Liver (tissue), 9 donors: ENCODE measurements around the gene RRAS2. TPM values are rescaled to one million over a fixed set of nuclear protein-coding genes. Genes with fewer than 3 reads are reported as not detected.

ENCODE experiments used
- DNase-seq: peaks from one replicate; pipeline ENCODE4 v3.0.0-alpha.2; 2017; ENCODE audit warnings: low spot score
- H3K27ac ChIP-seq, 2 donors: one replicate each; pipeline ENCODE4 v1.7.0; 2013; ENCODE audit warnings: inconsistent platforms in 2 of 2, low read length in 2 of 2, control low read depth in 1 of 2, low read depth in 1 of 2, mild to moderate bottlenecking in 1 of 2
- H3K27me3 ChIP-seq, 4 donors: one replicate each; pipeline versions ENCODE4 v1.6.1 to v1.7.0; 2013; ENCODE audit warnings: low read length in 3 of 4, inconsistent platforms in 1 of 4, mild to moderate bottlenecking in 1 of 4, moderate library complexity in 1 of 4; ENCODE audit not compliant: control insufficient read depth in 4 of 4, insufficient read depth in 4 of 4
- H3K36me3 ChIP-seq, 4 donors: one replicate each; pipeline versions ENCODE4 v1.6.1 to v1.7.0; 2013; ENCODE audit warnings: low read length in 3 of 4, mild to moderate bottlenecking in 3 of 4, low read depth in 1 of 4, moderate library complexity in 1 of 4; ENCODE audit not compliant: control insufficient read depth in 4 of 4, insufficient read depth in 3 of 4
- H3K4me1 ChIP-seq, 4 donors: one replicate each; pipeline versions ENCODE4 v1.6.1 to v1.7.0; 2013; ENCODE audit warnings: low read length in 3 of 4, mild to moderate bottlenecking in 3 of 4, moderate library complexity in 1 of 4; ENCODE audit not compliant: control insufficient read depth in 4 of 4, insufficient read depth in 4 of 4
- H3K4me3 ChIP-seq, 3 donors: one replicate each; pipeline versions ENCODE4 v1.6.1 to v1.7.0; 2013; ENCODE audit warnings: low read length in 3 of 3, control low read depth in 1 of 3, low read depth in 1 of 3, mild to moderate bottlenecking in 1 of 3
- H3K9ac ChIP-seq, 2 donors: one replicate each; pipeline ENCODE4 v1.7.0; 2013; ENCODE audit warnings: low read length in 2 of 2, mild to moderate bottlenecking in 2 of 2, moderate library complexity in 2 of 2, control low read depth in 1 of 2, low read depth in 1 of 2
- H3K9me3 ChIP-seq, 4 donors: one replicate each; pipeline versions ENCODE4 v1.6.1 to v1.7.0; 2013; ENCODE audit warnings: low read length in 3 of 4; ENCODE audit not compliant: control insufficient read depth in 4 of 4
- EGR1 ChIP-seq, 2 donors: IDR thresholded peaks; 2 replicates each; pipeline ENCODE4 v1.6.1; 2016 to 2018; ENCODE audit warnings: antibody characterized with exemption in 2 of 2, low read depth in 2 of 2
- FOXA1 ChIP-seq: IDR thresholded peaks from 2 replicates; pipeline ENCODE4 v1.6.1; 2016; ENCODE audit warnings: antibody characterized with exemption
- FOXA2 ChIP-seq: IDR thresholded peaks from 2 replicates; pipeline ENCODE4 v1.6.1; 2016; ENCODE audit warnings: antibody characterized with exemption
- GABPA ChIP-seq, 2 donors: IDR thresholded peaks in 1 of 2; conservative IDR thresholded peaks in 1 of 2; 2 replicates each; pipeline ENCODE4 v1.6.1; 2016; ENCODE audit warnings: antibody characterized with exemption in 2 of 2, mild to moderate bottlenecking in 1 of 2, moderate library complexity in 1 of 2
- HNF4A ChIP-seq, 2 donors: conservative IDR thresholded peaks; 2 replicates each; pipeline ENCODE4 v1.6.1; 2016; ENCODE audit warnings: antibody characterized with exemption in 2 of 2, mild to moderate bottlenecking in 2 of 2
- HNF4G ChIP-seq: IDR thresholded peaks from 2 replicates; pipeline ENCODE4 v1.6.1; 2016; ENCODE audit warnings: antibody characterized with exemption
- JUND ChIP-seq, 2 donors: IDR thresholded peaks; 2 replicates each; pipeline ENCODE4 v1.6.1; 2016; ENCODE audit warnings: antibody characterized with exemption in 2 of 2
- NR2F2 ChIP-seq: IDR thresholded peaks from 2 replicates; pipeline ENCODE4 v1.6.1; 2016; ENCODE audit warnings: antibody characterized with exemption
- RAD21 ChIP-seq, 2 donors: IDR thresholded peaks; 2 replicates each; pipeline ENCODE4 v1.6.1; 2016; ENCODE audit warnings: antibody characterized with exemption in 2 of 2, mild to moderate bottlenecking in 2 of 2
- RXRA ChIP-seq, 2 donors: IDR thresholded peaks; 2 replicates each; pipeline ENCODE4 v1.6.1; 2017 to 2018; ENCODE audit warnings: antibody characterized with exemption in 2 of 2, mild to moderate bottlenecking in 1 of 2
- SP1 ChIP-seq: IDR thresholded peaks from 2 replicates; pipeline ENCODE4 v1.6.1; 2018; ENCODE audit warnings: antibody characterized with exemption, mild to moderate bottlenecking
- TAF1 ChIP-seq: conservative IDR thresholded peaks from 2 replicates; pipeline ENCODE4 v1.6.1; 2016; ENCODE audit warnings: antibody characterized with exemption, mild to moderate bottlenecking
- YY1 ChIP-seq: IDR thresholded peaks from 2 replicates; pipeline ENCODE4 v1.6.1; 2016; ENCODE audit warnings: antibody characterized with exemption, mild to moderate bottlenecking
- WGBS: extraction: QIAGEN DNeasy Blood & Tissue Kit; methylation state at CpG from one replicate; pipeline ENCODE4 v1.1.7; 2013; 5-methylcytosine and 5-hydroxymethylcytosine counted together
- polyA plus RNA-seq, 2 donors: library from polyadenylated mRNA; stranded (reverse) in 1 of 2; unstranded in 1 of 2; fragments of 200-250 nt in 1 of 2; fragments of >200 nt in 1 of 2; fragmentation: Nextera tagmentation in 1 of 2; extraction: Ambion mirVana in 1 of 2; gene quantifications; one replicate each; pipeline versions ENCODE4 v1.2.1 to v1.2.3, GENCODE V29; 2013 to 2015
- total RNA-seq, 2 donors: library from RNA; depleted of rRNA; stranded (reverse); fragments of >200 nt; gene quantifications; one replicate each; pipeline ENCODE4 v1.2.3, GENCODE V29; 2014
- TF ChIP-seq, protein P1 (sequence below): IDR thresholded peaks from 2 replicates; pipeline ENCODE4 v1.6.1; 2016; ENCODE audit warnings: antibody characterized with exemption
- TF ChIP-seq, protein P2 (sequence below): IDR thresholded peaks from 2 replicates; pipeline ENCODE4 v1.6.1; 2016; ENCODE audit warnings: antibody characterized with exemption
- TF ChIP-seq, protein P3 (sequence below): IDR thresholded peaks from 2 replicates; pipeline ENCODE4 v1.6.1; 2016; ENCODE audit warnings: antibody characterized with exemption
- TF ChIP-seq, protein P4 (sequence below): fragments of 150-350 bp; IDR thresholded peaks from 2 replicates; pipeline ENCODE4 v1.5.1; 2017; ENCODE audit warnings: improper control_type of control experiment, low read depth, low read length; ENCODE audit not compliant: missing input control
- TF ChIP-seq, protein P5 (sequence below): IDR thresholded peaks from 2 replicates; pipeline ENCODE4 v1.6.1; 2016; ENCODE audit warnings: antibody characterized with exemption, mild to moderate bottlenecking
- donor health status: healthy.
- donor health status: healthy.
- donor health status: healthy.
- donor health status: healthy.
- donor health status: healthy.

RRAS2 gene
- total and polyA plus RNA-seq, 4 donors = 11.2 to 23.8 (median 17.5) TPM

DNA sequence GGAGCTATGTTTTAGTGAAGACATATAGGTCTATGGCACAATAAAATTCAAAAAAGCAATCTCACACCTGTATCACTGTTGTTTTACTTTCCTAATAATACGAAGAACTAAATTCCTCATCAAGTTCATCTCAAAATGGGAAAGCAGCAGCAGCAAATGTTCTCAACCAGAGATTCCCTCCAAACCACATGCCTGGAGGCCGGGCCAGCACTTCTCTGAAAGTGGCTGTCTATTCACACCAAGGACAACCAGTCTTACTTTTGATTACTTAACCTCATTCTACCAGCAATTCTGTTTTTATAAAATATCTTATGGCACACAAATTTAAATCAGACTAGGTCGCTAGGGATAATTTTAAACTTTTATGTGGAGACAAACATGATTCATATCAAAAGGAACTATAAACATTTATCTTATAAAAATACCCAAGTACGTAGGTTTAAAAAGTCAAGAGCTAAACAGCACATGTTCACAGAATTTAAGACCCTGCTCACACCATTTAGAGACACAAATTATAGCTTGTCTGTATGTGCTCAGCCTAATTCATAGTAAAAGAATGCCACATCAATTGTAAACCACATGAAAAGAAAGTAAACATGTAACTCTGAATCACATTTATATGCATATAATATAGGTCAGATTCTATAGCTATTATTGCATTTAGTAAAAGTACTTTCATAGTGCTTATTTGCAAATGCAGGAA lies 46.1 kb downstream of the RRAS2 start:
- DNase-seq = no peak
- Histone ChIP-seq H3K9ac (no peak overlapping the region), H3K4me1 (peaks cover 1 to 23% (median 8%) of the 10 kb centered on the region in 4 donors), H3K9me3 (no peaks in the 10 kb centered on the region), H3K27ac (no peak overlapping the region), H3K4me3 (no peak overlapping the region), H3K36me3 (no peaks in the 10 kb centered on the region), H3K27me3 (no peaks in the 10 kb centered on the region)
- 87% methylated on average over 4 of the region's 4 CpGs for WGBS
- TF ChIP-seq NR2F2 = no peak
- TF ChIP-seq YY1 = no peak
- TF ChIP-seq HNF4G = no peak
- no peak for TF ChIP-seq RAD21 (IDR thresholded peaks at IDR 0.05)
- TF ChIP-seq FOXA1 = no peak
- no peak for TF ChIP-seq TAF1
- TF ChIP-seq, protein P1, sequence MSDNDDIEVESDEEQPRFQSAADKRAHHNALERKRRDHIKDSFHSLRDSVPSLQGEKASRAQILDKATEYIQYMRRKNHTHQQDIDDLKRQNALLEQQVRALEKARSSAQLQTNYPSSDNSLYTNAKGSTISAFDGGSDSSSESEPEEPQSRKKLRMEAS = no peak
- TF ChIP-seq, protein P2, sequence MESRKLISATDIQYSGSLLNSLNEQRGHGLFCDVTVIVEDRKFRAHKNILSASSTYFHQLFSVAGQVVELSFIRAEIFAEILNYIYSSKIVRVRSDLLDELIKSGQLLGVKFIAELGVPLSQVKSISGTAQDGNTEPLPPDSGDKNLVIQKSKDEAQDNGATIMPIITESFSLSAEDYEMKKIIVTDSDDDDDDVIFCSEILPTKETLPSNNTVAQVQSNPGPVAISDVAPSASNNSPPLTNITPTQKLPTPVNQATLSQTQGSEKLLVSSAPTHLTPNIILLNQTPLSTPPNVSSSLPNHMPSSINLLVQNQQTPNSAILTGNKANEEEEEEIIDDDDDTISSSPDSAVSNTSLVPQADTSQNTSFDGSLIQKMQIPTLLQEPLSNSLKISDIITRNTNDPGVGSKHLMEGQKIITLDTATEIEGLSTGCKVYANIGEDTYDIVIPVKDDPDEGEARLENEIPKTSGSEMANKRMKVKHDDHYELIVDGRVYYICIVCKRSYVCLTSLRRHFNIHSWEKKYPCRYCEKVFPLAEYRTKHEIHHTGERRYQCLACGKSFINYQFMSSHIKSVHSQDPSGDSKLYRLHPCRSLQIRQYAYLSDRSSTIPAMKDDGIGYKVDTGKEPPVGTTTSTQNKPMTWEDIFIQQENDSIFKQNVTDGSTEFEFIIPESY = no peak
- no peak for TF ChIP-seq HNF4A (conservative IDR thresholded peaks at IDR 0.05)
- TF ChIP-seq, protein P3, sequence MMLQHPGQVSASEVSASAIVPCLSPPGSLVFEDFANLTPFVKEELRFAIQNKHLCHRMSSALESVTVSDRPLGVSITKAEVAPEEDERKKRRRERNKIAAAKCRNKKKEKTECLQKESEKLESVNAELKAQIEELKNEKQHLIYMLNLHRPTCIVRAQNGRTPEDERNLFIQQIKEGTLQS = no peak
- no peak for TF ChIP-seq GABPA (IDR thresholded peaks at IDR 0.05 in 1 of 2, conservative IDR thresholded peaks at IDR 0.05 in 1 of 2)
- no peak for TF ChIP-seq FOXA2

DNA sequence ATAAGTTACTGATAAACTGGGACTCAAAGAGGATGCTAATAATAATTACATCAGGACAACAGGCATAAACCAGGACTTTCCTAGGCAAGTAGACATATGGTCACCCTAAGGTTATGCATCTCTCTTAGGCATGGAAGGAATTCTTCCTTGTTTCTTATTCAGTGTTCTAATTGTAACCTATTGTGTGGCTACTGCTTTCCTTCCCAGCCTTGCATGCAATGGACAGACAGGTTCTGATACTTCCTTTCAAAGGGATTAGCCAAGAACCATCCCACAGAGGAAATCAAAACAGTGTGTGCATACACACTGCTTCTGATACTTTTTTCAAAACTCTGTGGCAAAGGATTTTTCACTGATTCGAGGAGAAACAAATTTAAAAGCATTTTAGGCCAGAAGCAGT lies 48.3 kb downstream of the RRAS2 start:
- Histone ChIP-seq H3K4me3 (no peak overlapping the region), H3K36me3 (no peaks in the 10 kb centered on the region), H3K9me3 (no peaks in the 10 kb centered on the region), H3K4me1 (peaks cover 1 to 21% (median 7%) of the 10 kb centered on the region in 4 donors), H3K27ac (no peak overlapping the region), H3K27me3 (no peaks in the 10 kb centered on the region), H3K9ac (no peak overlapping the region)
- TF ChIP-seq GABPA (IDR thresholded peaks at IDR 0.05 in 1 of 2, conservative IDR thresholded peaks at IDR 0.05 in 1 of 2) (no peak), NR2F2 (no peak), JUND (IDR thresholded peaks at IDR 0.05) (no peak), FOXA1 (no peak), SP1 (no peak), HNF4A (conservative IDR thresholded peaks at IDR 0.05) (no peak), TAF1 (no peak), YY1 (no peak), RXRA (IDR thresholded peaks at IDR 0.05) (no peak), FOXA2 (no peak), EGR1 (IDR thresholded peaks at IDR 0.05; ENCODE audit: low read depth in 2 of 2) (no peak), RAD21 (IDR thresholded peaks at IDR 0.05) (no peak)
- TF ChIP-seq, protein P1 = no peak
- TF ChIP-seq, protein P4, sequence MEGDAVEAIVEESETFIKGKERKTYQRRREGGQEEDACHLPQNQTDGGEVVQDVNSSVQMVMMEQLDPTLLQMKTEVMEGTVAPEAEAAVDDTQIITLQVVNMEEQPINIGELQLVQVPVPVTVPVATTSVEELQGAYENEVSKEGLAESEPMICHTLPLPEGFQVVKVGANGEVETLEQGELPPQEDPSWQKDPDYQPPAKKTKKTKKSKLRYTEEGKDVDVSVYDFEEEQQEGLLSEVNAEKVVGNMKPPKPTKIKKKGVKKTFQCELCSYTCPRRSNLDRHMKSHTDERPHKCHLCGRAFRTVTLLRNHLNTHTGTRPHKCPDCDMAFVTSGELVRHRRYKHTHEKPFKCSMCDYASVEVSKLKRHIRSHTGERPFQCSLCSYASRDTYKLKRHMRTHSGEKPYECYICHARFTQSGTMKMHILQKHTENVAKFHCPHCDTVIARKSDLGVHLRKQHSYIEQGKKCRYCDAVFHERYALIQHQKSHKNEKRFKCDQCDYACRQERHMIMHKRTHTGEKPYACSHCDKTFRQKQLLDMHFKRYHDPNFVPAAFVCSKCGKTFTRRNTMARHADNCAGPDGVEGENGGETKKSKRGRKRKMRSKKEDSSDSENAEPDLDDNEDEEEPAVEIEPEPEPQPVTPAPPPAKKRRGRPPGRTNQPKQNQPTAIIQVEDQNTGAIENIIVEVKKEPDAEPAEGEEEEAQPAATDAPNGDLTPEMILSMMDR = no peak
- TF ChIP-seq, protein P3 = no peak
- TF ChIP-seq, protein P5, sequence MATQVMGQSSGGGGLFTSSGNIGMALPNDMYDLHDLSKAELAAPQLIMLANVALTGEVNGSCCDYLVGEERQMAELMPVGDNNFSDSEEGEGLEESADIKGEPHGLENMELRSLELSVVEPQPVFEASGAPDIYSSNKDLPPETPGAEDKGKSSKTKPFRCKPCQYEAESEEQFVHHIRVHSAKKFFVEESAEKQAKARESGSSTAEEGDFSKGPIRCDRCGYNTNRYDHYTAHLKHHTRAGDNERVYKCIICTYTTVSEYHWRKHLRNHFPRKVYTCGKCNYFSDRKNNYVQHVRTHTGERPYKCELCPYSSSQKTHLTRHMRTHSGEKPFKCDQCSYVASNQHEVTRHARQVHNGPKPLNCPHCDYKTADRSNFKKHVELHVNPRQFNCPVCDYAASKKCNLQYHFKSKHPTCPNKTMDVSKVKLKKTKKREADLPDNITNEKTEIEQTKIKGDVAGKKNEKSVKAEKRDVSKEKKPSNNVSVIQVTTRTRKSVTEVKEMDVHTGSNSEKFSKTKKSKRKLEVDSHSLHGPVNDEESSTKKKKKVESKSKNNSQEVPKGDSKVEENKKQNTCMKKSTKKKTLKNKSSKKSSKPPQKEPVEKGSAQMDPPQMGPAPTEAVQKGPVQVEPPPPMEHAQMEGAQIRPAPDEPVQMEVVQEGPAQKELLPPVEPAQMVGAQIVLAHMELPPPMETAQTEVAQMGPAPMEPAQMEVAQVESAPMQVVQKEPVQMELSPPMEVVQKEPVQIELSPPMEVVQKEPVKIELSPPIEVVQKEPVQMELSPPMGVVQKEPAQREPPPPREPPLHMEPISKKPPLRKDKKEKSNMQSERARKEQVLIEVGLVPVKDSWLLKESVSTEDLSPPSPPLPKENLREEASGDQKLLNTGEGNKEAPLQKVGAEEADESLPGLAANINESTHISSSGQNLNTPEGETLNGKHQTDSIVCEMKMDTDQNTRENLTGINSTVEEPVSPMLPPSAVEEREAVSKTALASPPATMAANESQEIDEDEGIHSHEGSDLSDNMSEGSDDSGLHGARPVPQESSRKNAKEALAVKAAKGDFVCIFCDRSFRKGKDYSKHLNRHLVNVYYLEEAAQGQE = no peak
- TF ChIP-seq, protein P2 = no peak
- DNase-seq = no peak
- 77% methylated on average over 1 of the region's 1 CpG for WGBS
